Caco-2 (cell line): ENCODE results near the gene ATP9B. TPM values are rescaled to one million over a fixed set of nuclear protein-coding genes. Genes with fewer than 3 reads are reported as not detected.

ENCODE experiments used
- BruUV-seq: library from RNA; stranded (reverse); fragments of 400-500 nt; replicated peaks from 2 replicates; lab custom pipeline; 2021; lab: Mats Ljungman, UMichigan
- CTCF ChIA-PET: fragments of 300-600 bp; sonication (Branson Sonifier 250); formaldehyde crosslinking; loops from one replicate; lab custom pipeline; 2022; ENCODE audit warnings: antibody characterized with exemption; lab: Charles Lee
- POLR2A ChIA-PET: fragments of 300-600 bp; sonication (Branson Sonifier 250); formaldehyde crosslinking; loops from one replicate; lab custom pipeline; 2022; ENCODE audit warnings: antibody characterized with exemption; lab: Charles Lee
- DNase-seq, 2 experiments: peaks; one replicate each; pipeline versions ENCODE4 v3.0.0 to v3.0.0-alpha.2; 2020 to 2022
- H3K27me3 ChIP-seq: replicated peaks from 2 replicates; pipeline ENCODE4 v1.6.0; 2011; ENCODE audit warnings: low read length; ENCODE audit not compliant: control insufficient read depth, insufficient read depth
- H3K36me3 ChIP-seq: 2 replicates; pipeline ENCODE4 v1.5.1; 2011; ENCODE audit warnings: low read length; ENCODE audit not compliant: control insufficient read depth, insufficient read depth
- H3K4me1 ChIP-seq: fragments of 250-450 bp; sonication (Bioruptor Pico); 2 replicates; pipeline ENCODE4 v1.5.1; 2020; ENCODE audit warnings: mild to moderate bottlenecking
- H3K4me3 ChIP-seq: 2 replicates; pipeline ENCODE4 v1.5.1; 2011; ENCODE audit warnings: low read depth, mild to moderate bottlenecking, control low read depth, low read length
- H3K9me3 ChIP-seq: fragments of 250-450 bp; sonication (Bioruptor Pico); 2 replicates; pipeline ENCODE4 v1.5.1; 2020; ENCODE audit warnings: mild to moderate bottlenecking, moderate library complexity
- H3K27ac Mint-ChIP-seq: one replicate; pipeline ENCODE4 v1.8.0; 2022; ENCODE audit warnings: mixed read lengths; ENCODE audit not compliant: unreplicated experiment
- H3K27me3 Mint-ChIP-seq: one replicate; pipeline ENCODE4 v1.8.0; 2022; ENCODE audit warnings: mixed read lengths; ENCODE audit not compliant: insufficient read depth, unreplicated experiment
- H3K36me3 Mint-ChIP-seq: one replicate; pipeline ENCODE4 v1.8.0; 2022; ENCODE audit warnings: mild to moderate bottlenecking, mixed read lengths; ENCODE audit not compliant: insufficient read depth, unreplicated experiment
- H3K4me1 Mint-ChIP-seq: one replicate; pipeline ENCODE4 v1.8.0; 2022; ENCODE audit warnings: low read depth, mixed read lengths; ENCODE audit not compliant: unreplicated experiment
- H3K4me3 Mint-ChIP-seq: one replicate; pipeline ENCODE4 v1.8.0; 2022; ENCODE audit warnings: mild to moderate bottlenecking, moderate library complexity, mixed read lengths; ENCODE audit not compliant: unreplicated experiment
- H3K9me3 Mint-ChIP-seq: one replicate; pipeline ENCODE4 v1.8.0; 2022; ENCODE audit warnings: mixed read lengths; ENCODE audit not compliant: unreplicated experiment
- CTCF ChIP-seq, 2 experiments: fragments of 200-600 bp in 1 of 2; IDR thresholded peaks; 1 replicate in 1 of 2; 2 replicates in 1 of 2; pipeline versions ENCODE4 v1.5.1 to v1.8.0; 2011 to 2022; ENCODE audit warnings: antibody characterized with exemption in 1 of 2, control low read depth in 1 of 2, inconsistent platforms in 1 of 2, low read depth in 1 of 2, low read length in 1 of 2, mild to moderate bottlenecking in 1 of 2, moderate library complexity in 1 of 2; ENCODE audit not compliant: insufficient read depth in 1 of 2, severe bottlenecking in 1 of 2, unreplicated experiment in 1 of 2
- intact Hi-C: fragments of 100-400 bp; cut with micrococcal nuclease; formaldehyde crosslinking; loops from one replicate; pipeline ENCODE4 v1.10.0; 2022; ENCODE audit not compliant: unreplicated experiment
- total RNA-seq: library from RNA; stranded (reverse); gene quantifications from 2 replicates; pipeline ENCODE4 v1.2.3, GENCODE V29; 2022

Gene ATP9B
- total RNA-seq, 1 experiment from 2014 or later, result 15.8 TPM

GRCh38 chr18:79133724-79134123 lies 64.5 kb downstream of the ATP9B start:
- no peak overlapping the region for H3K4me3 Mint-ChIP-seq
- intact Hi-C loops, result no loop called here
- ChIA-PET POLR2A (no interaction called here), CTCF (no interaction called here)
- H3K9me3 ChIP-seq, result no peaks in the 10 kb centered on the region
- no peaks in the 10 kb centered on the region for H3K4me1 ChIP-seq
- no TSS peak for BruUV-seq
- H3K27me3 Mint-ChIP-seq, result no peaks in the 10 kb centered on the region
- no peak for TF ChIP-seq CTCF (IDR thresholded peaks at IDR 0.05; ENCODE audit: insufficient read depth in 1 of 2, low read depth in 1 of 2, low read length in 1 of 2, severe bottlenecking in 1 of 2, unreplicated experiment in 1 of 2)
- no peak overlapping the region for H3K27ac Mint-ChIP-seq
- H3K36me3 ChIP-seq, result no peaks in the 10 kb centered on the region
- no peak for DNase-seq
- H3K9me3 Mint-ChIP-seq, result no peaks in the 10 kb centered on the region
- no peak overlapping the region for H3K4me3 ChIP-seq
- H3K36me3 Mint-ChIP-seq, result no peaks in the 10 kb centered on the region
- H3K27me3 ChIP-seq, result no peaks in the 10 kb centered on the region
- H3K4me1 Mint-ChIP-seq, result no peaks in the 10 kb centered on the region

- H3K27ac Mint-ChIP-seq, result no peak overlapping the region
- Histone ChIP-seq H3K27me3 (no peaks in the 10 kb centered on the region), H3K9me3 (no peaks in the 10 kb centered on the region), H3K4me1 (no peaks in the 10 kb centered on the region), H3K4me3 (no peak overlapping the region), H3K36me3 (no peaks in the 10 kb centered on the region)
- H3K4me1 Mint-ChIP-seq, result no peaks in the 10 kb centered on the region
- intact Hi-C loops, result no loop called here
- CTCF ChIA-PET, result no interaction called here
- no peaks in the 10 kb centered on the region for H3K9me3 Mint-ChIP-seq
- BruUV-seq, result no TSS peak
- no peaks in the 10 kb centered on the region for H3K36me3 Mint-ChIP-seq
- no peak for TF ChIP-seq CTCF (IDR thresholded peaks at IDR 0.05; ENCODE audit: insufficient read depth in 1 of 2, low read depth in 1 of 2, low read length in 1 of 2, severe bottlenecking in 1 of 2, unreplicated experiment in 1 of 2)
- POLR2A ChIA-PET, result no interaction called here
- no peak overlapping the region for H3K4me3 Mint-ChIP-seq
- no peaks in the 10 kb centered on the region for H3K27me3 Mint-ChIP-seq
- DNase-seq, result no peak
Observed at GRCh38 chr18:79135924-79136323, 66.7 kb downstream of the ATP9B start.

GRCh38 chr18:79136742-79137141 lies 67.5 kb downstream of the ATP9B start:
- H3K4me3 ChIP-seq, result no peak overlapping the region
- Mint-ChIP-seq H3K27me3 (no peaks in the 10 kb centered on the region), H3K27ac (no peak overlapping the region), H3K9me3 (no peaks in the 10 kb centered on the region), H3K4me3 (no peak overlapping the region), H3K36me3 (no peaks in the 10 kb centered on the region), H3K4me1 (no peaks in the 10 kb centered on the region)
- no peaks in the 10 kb centered on the region for H3K4me1 ChIP-seq
- CTCF ChIA-PET, result no interaction called here
- H3K36me3 ChIP-seq, result no peaks in the 10 kb centered on the region
- POLR2A ChIA-PET, result no interaction called here
- H3K27me3 ChIP-seq, result no peaks in the 10 kb centered on the region
- intact Hi-C loops, result no loop called here
- no peaks in the 10 kb centered on the region for H3K9me3 ChIP-seq
- no peak for TF ChIP-seq CTCF (IDR thresholded peaks at IDR 0.05; ENCODE audit: insufficient read depth in 1 of 2, low read depth in 1 of 2, low read length in 1 of 2, severe bottlenecking in 1 of 2, unreplicated experiment in 1 of 2)
- no peak for DNase-seq
- no TSS peak for BruUV-seq
